Gastroesophageal sphincter (tissue), 4 donors: ENCODE measurements around the gene NFATC4. TPM values are rescaled to one million over a fixed set of nuclear protein-coding genes. Genes with fewer than 3 reads are reported as not detected.

Experiments used
- ATAC-seq: fragments of 150-250 bp; one replicate; pipeline ENCODE4 v1.9.1; 2016; ENCODE audit warnings: mild to moderate bottlenecking, moderate library complexity
- H3K27ac ChIP-seq, 4 donors: fragments of 200-600 bp; sonication (generic) in 3 of 4; 1 replicate in 3 of 4; 2 replicates in 1 of 4; pipeline ENCODE4 v1.5.1; 2016 to 2019
- H3K27me3 ChIP-seq: fragments of 200-600 bp; sonication (generic); one replicate; pipeline ENCODE4 v1.5.1; 2019
- H3K36me3 ChIP-seq, 2 donors: fragments of 200-600 bp; sonication (generic); one replicate each; pipeline ENCODE4 v1.5.1; 2019; ENCODE audit warnings: control low read depth in 1 of 2
- H3K4me1 ChIP-seq, 3 donors: fragments of 200-600 bp; sonication (generic); 1 replicate in 2 of 3; 2 replicates in 1 of 3; pipeline ENCODE4 v1.5.1; 2016 to 2019; ENCODE audit warnings: control low read depth in 2 of 3
- H3K4me3 ChIP-seq, 2 donors: fragments of 200-600 bp; sonication (generic); one replicate each; pipeline ENCODE4 v1.5.1; 2019; ENCODE audit warnings: mild to moderate bottlenecking in 1 of 2, moderate library complexity in 1 of 2
- H3K9me3 ChIP-seq, 3 donors: fragments of 200-600 bp; sonication (generic); one replicate each; pipeline ENCODE4 v1.5.1; 2017 to 2019; ENCODE audit warnings: control low read depth in 2 of 3
- CTCF ChIP-seq, 4 experiments: fragments of 200-600 bp in 2 of 4; fragments of 450-650 bp in 2 of 4; sonication (generic) in 1 of 4; IDR thresholded peaks; one replicate each; pipeline ENCODE4 v1.5.1; 2017 to 2019; ENCODE audit warnings: antibody characterized with exemption in 4 of 4, mild to moderate bottlenecking in 2 of 4, moderate library complexity in 2 of 4
- EP300 ChIP-seq: sonication (generic); formaldehyde crosslinking; IDR thresholded peaks from one replicate; pipeline ENCODE4 v1.6.1; 2017; ENCODE audit warnings: antibody characterized with exemption, mild to moderate bottlenecking
- POLR2A ChIP-seq, 2 donors: fragments of 450-650 bp; IDR thresholded peaks; one replicate each; pipeline ENCODE4 v1.6.1; 2017; ENCODE audit warnings: antibody characterized with exemption in 2 of 2, mild to moderate bottlenecking in 2 of 2, moderate library complexity in 1 of 2
- POLR2AphosphoS5 ChIP-seq: sonication (generic); formaldehyde crosslinking; IDR thresholded peaks from one replicate; pipeline ENCODE4 v1.6.1; 2017; ENCODE audit warnings: antibody characterized with exemption
- WGBS, 2 donors: methylation state at CpG; one replicate each; pipeline ENCODE4 v1.1.5; 2018; ENCODE audit warnings: low coverage in 1 of 2; 5-methylcytosine and 5-hydroxymethylcytosine counted together
- total RNA-seq, 4 donors: library from RNA; depleted of rRNA; stranded (reverse); fragments of >200 nt; gene quantifications; one replicate each; pipeline ENCODE4 v1.1.0, GENCODE V29; 2016

Gene NFATC4
- total RNA-seq, 4 donors from 2014 or later, result 33.5 to 63.5 (median 57.9) TPM

GRCh38 chr14:24389226-24389848 lies 21.4 kb downstream of the NFATC4 start:
- WGBS, 2 donors, result 59 to 69% methylated on average over 9 to 10 of the region's 11 CpGs
- peaks cover 5% of the 10 kb centered on the region for H3K27me3 ChIP-seq
- H3K9me3 ChIP-seq, result no peaks in the 10 kb centered on the region
- TF ChIP-seq CTCF (IDR thresholded peaks at IDR 0.05), result no peak
- TF ChIP-seq EP300, result no peak
- TF ChIP-seq POLR2AphosphoS5, result no peak
- TF ChIP-seq POLR2A (IDR thresholded peaks at IDR 0.05), result no peak
- ATAC-seq, result no peak
- H3K27ac ChIP-seq, result no peak overlapping the region
- H3K4me1 ChIP-seq, result peaks cover 0 to 17% (median 0%) of the 10 kb centered on the region in 3 donors
- no peak overlapping the region for H3K4me3 ChIP-seq
- no peaks in the 10 kb centered on the region for H3K36me3 ChIP-seq

DNA sequence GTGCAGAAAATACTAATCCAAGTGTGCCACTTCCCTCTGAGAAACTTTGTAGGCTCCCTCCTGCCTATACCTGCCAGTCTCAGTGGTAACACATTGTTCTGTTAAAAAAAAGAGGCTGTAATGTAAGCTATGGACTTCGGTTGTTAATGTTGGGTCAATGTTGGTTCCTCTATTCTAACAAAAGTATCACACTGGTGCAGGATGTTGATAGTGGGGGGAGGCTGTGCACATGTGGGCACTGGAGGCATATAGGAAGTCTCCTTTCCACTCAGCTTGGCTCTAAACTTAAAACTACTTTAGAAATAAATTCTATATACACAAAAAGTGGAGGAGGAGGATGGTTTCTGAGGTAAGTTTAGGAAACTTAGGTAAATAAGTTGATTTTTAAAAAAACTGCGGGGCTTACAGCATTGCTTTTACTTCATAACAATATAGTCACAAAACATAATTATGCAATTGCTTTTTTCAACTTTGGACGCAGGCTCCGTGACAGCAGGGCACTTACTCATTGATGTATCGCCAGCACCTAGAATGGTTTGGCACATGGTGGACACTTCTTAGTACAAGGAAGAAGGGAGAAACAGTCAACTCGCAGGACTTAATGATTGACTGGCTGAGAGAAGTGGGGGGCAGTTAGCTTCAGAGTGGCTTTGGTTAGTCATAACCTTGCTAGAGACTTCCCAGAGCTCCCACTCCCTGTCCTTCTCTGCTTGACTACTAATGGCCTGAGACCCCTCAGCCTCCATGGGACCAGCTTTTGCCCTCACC lies 22.9 kb downstream of the NFATC4 start:
- peaks cover 5% of the 10 kb centered on the region for H3K27me3 ChIP-seq
- ATAC-seq, result no peak
- 77 to 89% methylated on average over 5 to 6 of the region's 6 CpGs for WGBS, 2 donors

GRCh38 chr14:24392325-24393091 lies 24.5 kb downstream of the NFATC4 start:
- TF ChIP-seq POLR2AphosphoS5 (no peak), EP300 (no peak), CTCF (IDR thresholded peaks at IDR 0.05) (no peak), POLR2A (IDR thresholded peaks at IDR 0.05) (no peak)
- 64 to 71% methylated on average over 7 to 8 of the region's 8 CpGs for WGBS, 2 donors

More for the DNA sequence above, 22.9 kb downstream of the NFATC4 start:
- peaks cover 0 to 17% (median 0%) of the 10 kb centered on the region in 3 donors for H3K4me1 ChIP-seq
- TF ChIP-seq POLR2A (IDR thresholded peaks at IDR 0.05) (no peak), POLR2AphosphoS5 (no peak), CTCF (IDR thresholded peaks at IDR 0.05) (no peak), EP300 (no peak)
- H3K4me3 ChIP-seq, result no peak overlapping the region
- H3K9me3 ChIP-seq, result no peaks in the 10 kb centered on the region
- no peaks in the 10 kb centered on the region for H3K36me3 ChIP-seq
- H3K27ac ChIP-seq, result no peak overlapping the region

DNA sequence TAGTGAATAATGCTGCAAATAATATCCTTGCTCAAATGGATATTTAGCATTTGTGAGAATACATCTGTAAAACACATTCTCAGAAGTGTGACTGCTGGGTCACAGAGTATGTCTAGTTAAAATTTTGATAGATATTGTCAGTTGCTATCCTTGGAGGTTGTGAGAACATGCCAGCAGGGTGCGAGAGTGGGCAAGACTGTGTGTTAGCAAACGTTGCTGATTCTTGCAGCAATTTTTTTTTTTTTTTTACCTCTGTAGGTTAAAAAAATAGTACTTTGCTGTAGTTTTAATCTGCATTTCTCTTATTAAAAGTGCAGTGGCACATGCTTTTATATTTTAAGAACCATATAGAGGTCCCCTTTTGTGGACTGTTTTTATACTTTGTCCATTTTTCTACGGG lies 26.3 kb downstream of the NFATC4 start:
- ATAC-seq, result no peak
- no peak overlapping the region for H3K27ac ChIP-seq
- no peak overlapping the region for H3K4me3 ChIP-seq
- TF ChIP-seq POLR2AphosphoS5 (no peak), EP300 (no peak), POLR2A (IDR thresholded peaks at IDR 0.05) (no peak), CTCF (IDR thresholded peaks at IDR 0.05) (no peak)
- no peaks in the 10 kb centered on the region for H3K36me3 ChIP-seq
- H3K27me3 ChIP-seq, result peaks cover 5% of the 10 kb centered on the region
- H3K9me3 ChIP-seq, result no peaks in the 10 kb centered on the region
- 49 to 50% methylated on average over 3 of the region's 3 CpGs for WGBS, 2 donors
- H3K4me1 ChIP-seq, result peaks cover 0 to 22% (median 6%) of the 10 kb centered on the region in 3 donors

More at GRCh38 chr14:24392325-24393091, 24.5 kb downstream of the NFATC4 start:
- Histone ChIP-seq H3K27me3 (peaks cover 5% of the 10 kb centered on the region), H3K36me3 (no peaks in the 10 kb centered on the region), H3K4me3 (no peak overlapping the region), H3K27ac (no peak overlapping the region), H3K4me1 (peaks cover 0 to 11% (median 0%) of the 10 kb centered on the region in 3 donors), H3K9me3 (no peaks in the 10 kb centered on the region)
- no peak for ATAC-seq
